ENCODE data around the gene INPP5A. TPM values are rescaled to one million over a fixed set of nuclear protein-coding genes. Genes with fewer than 3 reads are reported as not detected.
"Not testable (repeated sequence)": the region's sequence is repeated elsewhere in the genome, so short reads cannot be mapped to it uniquely, and the experiment has no call there.

The INPP5A gene
- 15.9 and 16.0 TPM in 2 replicates for total RNA-seq (2014; rRNA removed)
- 11.8 TPM for polyA plus RNA-seq (2012)

- no peak for DNase-seq (ENCODE audit: low read depth)
These were observed at the start of gene INPP5A for GRCh38 chr10:132537684-132538001. TSS of gene INPP5A (plus strand) at chr10:132537787. CDS start at chr10:132538097, 310 bp downstream.

GRCh38 chr10:132488231-132488821, 49.3 kb upstream of the INPP5A start:
- DNase-seq (ENCODE audit: low read depth) = no peak

GRCh38 chr10:132489053-132489703, 48.4 kb upstream of the INPP5A start:
- no peak for DNase-seq (ENCODE audit: low read depth)

GRCh38 chr10:132489704-132490534, 47.7 kb upstream of the INPP5A start:
- DNase-seq (ENCODE audit: low read depth) = no peak

- not testable (repeated sequence) for DNase-seq (ENCODE audit: low read depth)
These were observed 46.1 kb upstream of the INPP5A start for GRCh38 chr10:132491534-132491933.

GRCh38 chr10:132492323-132493025, 45.1 kb upstream of the INPP5A start:
- no peak for DNase-seq (ENCODE audit: low read depth)

GRCh38 chr10:132493246-132493755, 44.3 kb upstream of the INPP5A start:
- no peak for DNase-seq (ENCODE audit: low read depth)

GRCh38 chr10:132493756-132494290, 43.8 kb upstream of the INPP5A start:
- no peak for DNase-seq (ENCODE audit: low read depth)

GRCh38 chr10:132494866-132495630, 42.5 kb upstream of the INPP5A start:
- DNase-seq (ENCODE audit: low read depth) = no peak

GRCh38 chr10:132496360-132497062, 41.1 kb upstream of the INPP5A start:
- no peak for DNase-seq (ENCODE audit: low read depth)

- no peak for DNase-seq (ENCODE audit: low read depth)
These were observed 40.4 kb upstream of the INPP5A start for GRCh38 chr10:132497063-132497680.

GRCh38 chr10:132497861-132498561, 39.6 kb upstream of the INPP5A start:
- DNase-seq (ENCODE audit: low read depth) = no peak

GRCh38 chr10:132498562-132499366, 38.8 kb upstream of the INPP5A start:
- no peak for DNase-seq (ENCODE audit: low read depth)

GRCh38 chr10:132499367-132499685, 38.3 kb upstream of the INPP5A start:
- DNase-seq (ENCODE audit: low read depth) = no peak

GRCh38 chr10:132500781-132501415, 36.7 kb upstream of the INPP5A start:
- no peak for DNase-seq (ENCODE audit: low read depth)

GRCh38 chr10:132502544-132503300, 34.9 kb upstream of the INPP5A start:
- DNase-seq (ENCODE audit: low read depth) = no peak

All from LHCN-M2 (cell line).